ENCODE results near the gene SEC63. TPM values are rescaled to one million over a fixed set of nuclear protein-coding genes. Genes with fewer than 3 reads are reported as not detected.

SEC63 gene
- total RNA-seq, 1 experiment from 2014 or later = 86.2 TPM

- H3K23me2 ChIP-seq (ENCODE audit: insufficient read length, low read depth, low read length, poor library complexity, severe bottlenecking) = no peaks in the 10 kb centered on the region
- no peaks in the 10 kb centered on the region for H3K9me3 ChIP-seq (ENCODE audit: control insufficient read depth, low read depth, low read length)
- no peak overlapping the region for H2BK20ac ChIP-seq (ENCODE audit: low read depth, low read length, poor library complexity, severe bottlenecking)
- H3K79me1 ChIP-seq (ENCODE audit: insufficient read depth, low read depth, low read length, poor library complexity, severe bottlenecking) = no peaks in the 10 kb centered on the region
- H3T11ph ChIP-seq (ENCODE audit: low read length) = no peak overlapping the region
- no peaks in the 10 kb centered on the region for H3K79me2 ChIP-seq (ENCODE audit: insufficient read depth, low read length)
- H3K14ac ChIP-seq (ENCODE audit: insufficient read depth, low read length) = no peak overlapping the region
- no peak overlapping the region for H3K9ac ChIP-seq (ENCODE audit: extremely low read depth, insufficient read length, low read length)
- Mint-ChIP-seq H3K4me1 (peaks cover 46 to 50% of the 10 kb centered on the region in 2 experiments), H3K9me3 (no peaks in the 10 kb centered on the region; a peak in 1 of 5 replicates), H3K4me3 (no peak overlapping the region), H3K27me3 (ENCODE audit: low read depth) (peaks cover 20% of the 10 kb centered on the region), H3K36me3 (ENCODE audit: insufficient read depth in 1 of 3, low read depth in 3 of 3) (no peaks in the 10 kb centered on the region; a peak in 1 of 7 replicates), H3K27ac (no peak overlapping the region)
- no peak for DNase-seq
- H3K27me3 ChIP-seq (ENCODE audit: insufficient read depth, low read length) = no peaks in the 10 kb centered on the region
- no peak overlapping the region for H2BK12ac ChIP-seq (ENCODE audit: insufficient read length, low read depth, low read length)
- no peak overlapping the region for H2AFZ ChIP-seq (ENCODE audit: low read length)
- peaks cover 19% of the 10 kb centered on the region; the same call in 1 of the 2 replicates for H3K4me1 ChIP-seq (ENCODE audit: insufficient read depth, low read length)
- H3K4ac ChIP-seq (ENCODE audit: low read depth, low read length) = no peak overlapping the region
- H3K23ac ChIP-seq (ENCODE audit: insufficient read length, low read depth, low read length) = no peak overlapping the region
- no peak overlapping the region for H2AK5ac ChIP-seq (ENCODE audit: insufficient read length, low read length)
- no peak for TF ChIP-seq CTCF (conservative IDR thresholded peaks at IDR 0.05)
- H3K27ac ChIP-seq (ENCODE audit: insufficient read length, low read depth, low read length) = no peak overlapping the region
- no peak overlapping the region for H2BK120ac ChIP-seq (ENCODE audit: low read depth, low read length, poor library complexity, severe bottlenecking)
- no peaks in the 10 kb centered on the region for H4K20me1 ChIP-seq (ENCODE audit: control insufficient read depth, insufficient read depth, insufficient read length)
- H4K91ac ChIP-seq (ENCODE audit: insufficient read length, low read depth, low read length) = no peak overlapping the region
- H4K8ac ChIP-seq (replicated peaks; ENCODE audit: insufficient read length, low read depth, low read length) = no peak overlapping the region
- no peak overlapping the region for H2BK5ac ChIP-seq (ENCODE audit: insufficient read length, low read length)
- H3K56ac ChIP-seq (ENCODE audit: insufficient read length, low read depth, low read length) = no peak overlapping the region
- H4K5ac ChIP-seq (ENCODE audit: insufficient read length, low read depth, low read length) = no peak overlapping the region
- no CpG with 5 or more reads among the region's 6 CpGs for WGBS (ENCODE audit: extremely low coverage, insufficient read length, low lambda C conversion rate)
- H3K4me2 ChIP-seq (ENCODE audit: insufficient read depth, insufficient read length, low read length) = no peak overlapping the region
- no peak overlapping the region for H2BK15ac ChIP-seq (ENCODE audit: low read depth, low read length)
- no peak overlapping the region for H3K18ac ChIP-seq (ENCODE audit: insufficient read length, low read depth, low read length)
Measured at GRCh38 chr6:107989166-107990094, 31.4 kb upstream of the SEC63 start.

All from H9 (cell line).